Upper lobe of left lung (tissue), 6 donors: ENCODE measurements around the gene SLC26A2. TPM values are rescaled to one million over a fixed set of nuclear protein-coding genes. Genes with fewer than 3 reads are reported as not detected.

Experiments
- ATAC-seq, 2 donors: fragments of 200-7000 bp; cut with Tn5 transposase; one replicate each; pipeline ENCODE4 v1.9.1; 2022; ENCODE audit warnings: mild to moderate bottlenecking in 2 of 2, moderate library complexity in 2 of 2; ENCODE audit not compliant: low FRiP score in 2 of 2
- DNase-seq, 2 donors: peaks; one replicate each; pipeline ENCODE4 v3.0.0-alpha.2; 2019 to 2020
- H3K27ac ChIP-seq, 4 donors: fragments of 200-600 bp; sonication (generic); one replicate each; pipeline ENCODE4 v1.5.1; 2016 to 2019
- H3K27me3 ChIP-seq, 4 donors: fragments of 200-600 bp; sonication (generic); one replicate each; pipeline ENCODE4 v1.5.1; 2017 to 2019
- H3K36me3 ChIP-seq, 4 donors: fragments of 200-600 bp; sonication (generic); one replicate each; pipeline ENCODE4 v1.5.1; 2016 to 2019
- H3K4me1 ChIP-seq, 4 donors: fragments of 200-600 bp; sonication (generic); one replicate each; pipeline ENCODE4 v1.5.1; 2018 to 2019
- H3K4me3 ChIP-seq, 4 donors: fragments of 200-600 bp; sonication (generic); one replicate each; pipeline ENCODE4 v1.5.1; 2017 to 2019; ENCODE audit warnings: mild to moderate bottlenecking in 2 of 4, moderate library complexity in 1 of 4
- H3K9me3 ChIP-seq, 4 donors: fragments of 200-600 bp; sonication (generic); one replicate each; pipeline ENCODE4 v1.5.1; 2018 to 2019
- EP300 ChIP-seq, 4 donors: sonication (generic); formaldehyde crosslinking; IDR thresholded peaks; one replicate each; pipeline ENCODE4 v1.5.1; 2017; ENCODE audit warnings: antibody characterized with exemption in 4 of 4, control low read depth in 2 of 4
- POLR2A ChIP-seq, 4 donors: fragments of 450-650 bp; IDR thresholded peaks; one replicate each; pipeline ENCODE4 v1.5.1; 2016 to 2017; ENCODE audit warnings: antibody characterized with exemption in 4 of 4, mild to moderate bottlenecking in 2 of 4
- POLR2AphosphoS5 ChIP-seq, 2 donors: sonication (generic); formaldehyde crosslinking; IDR thresholded peaks; one replicate each; pipeline ENCODE4 v1.5.1; 2017; ENCODE audit warnings: antibody characterized with exemption in 2 of 2
- WGBS, 2 donors: methylation state at CpG; one replicate each; pipeline ENCODE4 v1.1.5; 2017 to 2018; 5-methylcytosine and 5-hydroxymethylcytosine counted together
- total RNA-seq, 6 donors: library from RNA; depleted of rRNA in 4 of 6; stranded (reverse); fragments of >200 nt in 4 of 6; gene quantifications; one replicate each; pipeline versions ENCODE4 v1.1.0 to v1.2.1, GENCODE V29; 2016 to 2021
- TF ChIP-seq, protein P1 (sequence below), 6 experiments: fragments of 450-650 bp in 4 of 6; fragments of 200-600 bp in 2 of 6; sonication (generic) in 2 of 6; IDR thresholded peaks; one replicate each; pipeline ENCODE4 v1.5.1; 2016 to 2019; ENCODE audit warnings: antibody characterized with exemption in 6 of 6
- donor health status: DM: no; HTN: no; CAD: no; lungs with moderate emphysema.
- donor health status: DM: no; HTN: yes; CAD: no; lungs with severe emphysema.

The SLC26A2 gene
- total RNA-seq, 6 donors from 2014 or later = 7.3 to 21.6 (median 16.8) TPM

DNA sequence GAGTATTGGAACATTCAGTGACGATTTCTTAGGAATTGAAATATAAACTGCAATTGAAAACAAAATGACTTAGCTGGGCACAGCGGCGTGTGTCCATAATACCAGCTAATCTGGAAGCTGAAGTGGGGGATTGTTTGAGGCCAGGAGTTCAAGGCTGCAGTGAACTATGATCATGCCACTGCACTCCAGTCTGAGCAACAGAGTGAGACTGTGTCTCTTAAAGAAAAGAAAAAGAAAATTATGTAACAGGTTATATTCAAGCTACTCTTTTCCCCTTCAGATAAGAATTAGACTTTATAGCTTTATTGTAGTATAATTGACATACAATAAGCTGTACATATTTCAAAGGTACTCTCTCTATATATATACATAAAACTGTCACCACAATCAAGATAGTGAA lies 6.4 kb downstream of the SLC26A2 start:
- H3K27ac ChIP-seq = no peak overlapping the region
- ATAC-seq = no peak
- no peaks in the 10 kb centered on the region for H3K27me3 ChIP-seq
- TF ChIP-seq POLR2A (IDR thresholded peaks at IDR 0.05) (no peak), POLR2AphosphoS5 (IDR thresholded peaks at IDR 0.05) (no peak), EP300 (IDR thresholded peaks at IDR 0.05) (no peak)
- TF ChIP-seq, protein P1, sequence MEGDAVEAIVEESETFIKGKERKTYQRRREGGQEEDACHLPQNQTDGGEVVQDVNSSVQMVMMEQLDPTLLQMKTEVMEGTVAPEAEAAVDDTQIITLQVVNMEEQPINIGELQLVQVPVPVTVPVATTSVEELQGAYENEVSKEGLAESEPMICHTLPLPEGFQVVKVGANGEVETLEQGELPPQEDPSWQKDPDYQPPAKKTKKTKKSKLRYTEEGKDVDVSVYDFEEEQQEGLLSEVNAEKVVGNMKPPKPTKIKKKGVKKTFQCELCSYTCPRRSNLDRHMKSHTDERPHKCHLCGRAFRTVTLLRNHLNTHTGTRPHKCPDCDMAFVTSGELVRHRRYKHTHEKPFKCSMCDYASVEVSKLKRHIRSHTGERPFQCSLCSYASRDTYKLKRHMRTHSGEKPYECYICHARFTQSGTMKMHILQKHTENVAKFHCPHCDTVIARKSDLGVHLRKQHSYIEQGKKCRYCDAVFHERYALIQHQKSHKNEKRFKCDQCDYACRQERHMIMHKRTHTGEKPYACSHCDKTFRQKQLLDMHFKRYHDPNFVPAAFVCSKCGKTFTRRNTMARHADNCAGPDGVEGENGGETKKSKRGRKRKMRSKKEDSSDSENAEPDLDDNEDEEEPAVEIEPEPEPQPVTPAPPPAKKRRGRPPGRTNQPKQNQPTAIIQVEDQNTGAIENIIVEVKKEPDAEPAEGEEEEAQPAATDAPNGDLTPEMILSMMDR (IDR thresholded peaks at IDR 0.05) = no peak
- H3K4me3 ChIP-seq = no peak overlapping the region
- H3K36me3 ChIP-seq = no peaks in the 10 kb centered on the region
- WGBS, 2 donors = 87 to 94% methylated on average over 3 of the region's 3 CpGs
- peaks cover 0 to 3% (median 0%) of the 10 kb centered on the region in 4 donors for H3K4me1 ChIP-seq
- DNase-seq = no peak
- H3K9me3 ChIP-seq = no peaks in the 10 kb centered on the region

DNA sequence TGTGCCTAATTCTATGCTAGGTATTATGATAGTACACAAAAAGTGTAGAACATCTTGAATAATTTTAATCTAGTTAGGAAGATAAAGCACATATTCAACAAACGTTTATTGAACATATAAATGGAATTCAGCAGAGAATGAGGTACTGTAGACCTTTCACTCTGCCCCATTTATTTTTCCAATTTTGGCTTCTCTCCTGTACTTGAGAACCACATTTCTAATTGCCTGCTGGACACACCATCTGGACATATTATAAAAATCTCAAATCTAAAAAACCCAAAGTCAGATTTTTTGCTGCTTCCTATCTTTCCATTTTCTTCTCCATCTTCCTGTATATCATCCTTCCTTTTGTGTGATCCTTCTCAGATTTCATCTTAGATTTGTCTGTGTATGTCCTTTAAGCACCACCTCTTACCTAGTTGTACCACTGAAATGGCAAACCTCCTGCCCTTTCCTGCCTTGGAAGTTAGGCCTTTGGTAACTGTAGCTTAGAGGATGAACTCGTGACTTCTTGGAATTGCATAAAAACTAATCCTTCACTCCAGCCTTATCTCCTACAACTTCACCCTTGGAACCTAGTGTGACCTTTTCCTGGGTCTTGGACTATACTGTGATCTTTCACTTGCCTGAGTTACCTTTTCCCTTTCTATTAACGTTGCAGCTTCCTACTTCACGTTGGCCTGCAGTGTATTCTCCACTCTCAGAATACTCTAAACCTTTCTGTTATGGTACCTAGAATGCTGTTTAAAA lies 8.8 kb downstream of the SLC26A2 start:
- Histone ChIP-seq H3K4me3 (no peak overlapping the region), H3K27me3 (no peaks in the 10 kb centered on the region), H3K27ac (no peak overlapping the region), H3K4me1 (no peaks in the 10 kb centered on the region), H3K9me3 (no peaks in the 10 kb centered on the region), H3K36me3 (no peaks in the 10 kb centered on the region)
- 90 to 92% methylated on average over 4 of the region's 4 CpGs for WGBS, 2 donors
- TF ChIP-seq, protein P1 (IDR thresholded peaks at IDR 0.05) = no peak
- no peak for TF ChIP-seq POLR2A (IDR thresholded peaks at IDR 0.05)
- TF ChIP-seq POLR2AphosphoS5 (IDR thresholded peaks at IDR 0.05) = no peak
- TF ChIP-seq EP300 (IDR thresholded peaks at IDR 0.05) = no peak
- DNase-seq (no peak), ATAC-seq (no peak)

DNA sequence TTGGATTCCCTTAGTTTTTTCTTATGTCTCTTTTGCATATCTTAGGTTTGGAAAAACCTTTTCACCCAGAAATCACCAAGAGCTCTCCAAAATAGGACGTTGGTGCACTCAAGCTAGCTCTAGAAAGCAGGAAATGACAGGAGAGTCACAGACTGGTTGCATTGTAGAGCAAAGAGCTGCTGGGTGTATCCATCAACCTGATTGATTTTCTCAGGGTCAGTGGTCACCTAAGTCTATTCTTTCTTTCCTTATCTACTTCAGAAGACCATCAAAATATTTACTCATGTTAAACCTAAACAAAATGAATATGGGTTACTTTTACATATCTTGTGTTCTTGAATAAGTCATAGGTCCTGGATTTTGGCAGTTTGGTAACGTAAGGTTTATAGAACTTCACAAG lies 14.9 kb downstream of the SLC26A2 start:
- H3K9me3 ChIP-seq = no peaks in the 10 kb centered on the region
- no peak for DNase-seq
- WGBS, 2 donors = 47 to 53% methylated on average over 2 of the region's 2 CpGs
- no peak overlapping the region for H3K4me3 ChIP-seq
- peaks cover 0 to 26% (median 21%) of the 10 kb centered on the region in 4 donors for H3K36me3 ChIP-seq
- no peak overlapping the region for H3K27ac ChIP-seq
- TF ChIP-seq EP300 (IDR thresholded peaks at IDR 0.05) = no peak
- no peak for TF ChIP-seq POLR2A (IDR thresholded peaks at IDR 0.05)
- TF ChIP-seq, protein P1 (IDR thresholded peaks at IDR 0.05) = no peak
- no peak for TF ChIP-seq POLR2AphosphoS5 (IDR thresholded peaks at IDR 0.05)
- no peak for ATAC-seq
- H3K27me3 ChIP-seq = no peaks in the 10 kb centered on the region
- H3K4me1 ChIP-seq = no peaks in the 10 kb centered on the region

DNA sequence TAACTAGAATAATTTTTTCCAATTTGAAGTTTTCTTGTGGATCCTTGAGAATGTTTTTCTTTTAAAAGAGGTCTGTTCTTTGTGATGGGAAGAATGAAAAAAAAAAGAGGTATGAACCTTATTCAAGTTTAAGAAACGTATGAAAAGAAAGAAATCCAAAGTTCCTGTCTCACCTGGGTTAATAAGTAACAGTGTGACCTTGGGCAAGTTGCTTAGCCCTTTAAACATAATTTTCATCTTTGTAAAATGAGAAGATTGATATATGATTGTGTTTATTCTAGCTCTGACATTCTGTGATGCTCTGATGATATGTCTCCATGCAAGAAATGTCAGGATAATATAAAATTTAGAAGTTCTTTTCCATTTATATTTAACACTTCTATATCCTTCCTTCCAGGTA lies 19.3 kb downstream of the SLC26A2 start:
- Histone ChIP-seq H3K4me1 (no peaks in the 10 kb centered on the region), H3K36me3 (peaks cover 3 to 56% (median 30%) of the 10 kb centered on the region in 4 donors), H3K9me3 (no peaks in the 10 kb centered on the region), H3K4me3 (no peak overlapping the region), H3K27ac (no peak overlapping the region), H3K27me3 (no peaks in the 10 kb centered on the region)
- no peak for DNase-seq
- TF ChIP-seq EP300 (IDR thresholded peaks at IDR 0.05) (no peak), POLR2A (IDR thresholded peaks at IDR 0.05) (no peak), POLR2AphosphoS5 (IDR thresholded peaks at IDR 0.05) (no peak)
- TF ChIP-seq, protein P1 (IDR thresholded peaks at IDR 0.05) = no peak
- WGBS, 2 donors = 79 to 88% methylated on average over 1 of the region's 1 CpG
- no peak for ATAC-seq

DNA sequence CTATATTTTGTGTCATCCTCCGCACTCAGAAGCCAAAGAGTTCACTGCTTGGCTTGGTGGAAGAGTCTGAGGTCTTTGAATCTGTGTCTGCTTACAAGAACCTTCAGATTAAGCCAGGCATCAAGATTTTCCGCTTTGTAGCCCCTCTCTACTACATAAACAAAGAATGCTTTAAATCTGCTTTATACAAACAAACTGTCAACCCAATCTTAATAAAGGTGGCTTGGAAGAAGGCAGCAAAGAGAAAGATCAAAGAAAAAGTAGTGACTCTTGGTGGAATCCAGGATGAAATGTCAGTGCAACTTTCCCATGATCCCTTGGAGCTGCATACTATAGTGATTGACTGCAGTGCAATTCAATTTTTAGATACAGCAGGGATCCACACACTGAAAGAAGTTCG lies 20.6 kb downstream of the SLC26A2 start:
- no peak overlapping the region for H3K27ac ChIP-seq
- H3K9me3 ChIP-seq = no peaks in the 10 kb centered on the region
- DNase-seq = no peak
- no peak overlapping the region for H3K4me3 ChIP-seq
- no peak for ATAC-seq
- no peaks in the 10 kb centered on the region for H3K4me1 ChIP-seq
- no peak for TF ChIP-seq EP300 (IDR thresholded peaks at IDR 0.05)
- TF ChIP-seq, protein P1 (IDR thresholded peaks at IDR 0.05) = no peak
- no peak for TF ChIP-seq POLR2AphosphoS5 (IDR thresholded peaks at IDR 0.05)
- TF ChIP-seq POLR2A (IDR thresholded peaks at IDR 0.05) = no peak
- WGBS, 2 donors = 78 to 88% methylated on average over 3 of the region's 3 CpGs
- no peaks in the 10 kb centered on the region for H3K27me3 ChIP-seq
- H3K36me3 ChIP-seq = peaks cover 3 to 56% (median 30%) of the 10 kb centered on the region in 4 donors
